Heart left ventricle (tissue), 13 donors: ENCODE measurements around the gene KCNAB1.

ENCODE experiments used
- CTCF ChIP-seq, 12 donors: fragments of 200-600 bp; sonication (generic) in 4 of 12; IDR thresholded peaks; one replicate each; pipeline versions ENCODE4 v1.5.0 to v1.8.0; 2018 to 2022; ENCODE audit warnings: antibody characterized with exemption in 12 of 12, mild to moderate bottlenecking in 5 of 12
- POLR2A ChIP-seq, 2 donors: fragments of 450-650 bp; IDR thresholded peaks; one replicate each; pipeline ENCODE4 v1.6.1; 2017; ENCODE audit warnings: antibody characterized with exemption in 2 of 2, mild to moderate bottlenecking in 2 of 2, moderate library complexity in 2 of 2
- donor health status: ischemic (EF 13 %, LVEDD 7.1; RV severe dilation, severe dysfunction).
- donor health status: DM: no; HTN: yes; CAD: no.
- donor health status: DM: no; HTN: no; CAD: no.
- donor health status: ischemic (EF 25% LVEDD 6.9; RV normal size, moderate dysfunction).
- donor health status: ischemic (EF 25% LVEDD 5.7; RV mildly dilated, moderate dysfunction).
- donor health status: ischemic (EF 35%, LVEDD 5.7; RV mildly dilated, moderate dysfunction).
- donor health status: nonischemic (EF 11% LVEDD 7.7; RV severe dilation, severe dysfunction).
- donor health status: DM: yes; HTN: yes; CAD: no.
- donor health status: PGD.
- donor health status: ischemic (EF 29% LVEDD 5.4; RV normal size, mild dysfunction).
- donor health status: nonischemic (EF 23%, LVEDD 6.1; RV moderate dilation, normal function).

GRCh38 chr3:156132313-156132712 lies 11.9 kb downstream of the KCNAB1 start:
- TF ChIP-seq CTCF (IDR thresholded peaks at IDR 0.05), result no peak
- no peak for TF ChIP-seq POLR2A (IDR thresholded peaks at IDR 0.05)
